Measurements from ENCODE around the gene PNPLA7.
"Not testable (repeated sequence)": the region's sequence is repeated elsewhere in the genome, so short reads cannot be mapped to it uniquely, and the experiment has no call there.

PNPLA7 gene

GRCh38 chr9:137476856-137477255 is 73.3 kb downstream of the PNPLA7 start:
- no peak for DNase-seq

- no peak for DNase-seq
Observed at GRCh38 chr9:137475666-137476065, 74.5 kb downstream of the PNPLA7 start.

- DNase-seq = no peak
Observed at GRCh38 chr9:137474271-137474670, 75.9 kb downstream of the PNPLA7 start.

GRCh38 chr9:137470785-137471184 is 79.4 kb downstream of the PNPLA7 start:
- DNase-seq = no peak

- DNase-seq = no peak
Observed at GRCh38 chr9:137467896-137468295, 82.3 kb downstream of the PNPLA7 start.

- no peak for DNase-seq
Observed at GRCh38 chr9:137467161-137467581, 83.0 kb downstream of the PNPLA7 start.

GRCh38 chr9:137466389-137467085 is 83.7 kb downstream of the PNPLA7 start:
- not testable (repeated sequence) for DNase-seq

GRCh38 chr9:137465720-137466388 is 84.3 kb downstream of the PNPLA7 start:
- DNase-seq = no peak

GRCh38 chr9:137465000-137465719 is 85.0 kb downstream of the PNPLA7 start:
- no peak for DNase-seq

- no peak for DNase-seq
Observed at GRCh38 chr9:137464291-137464999, 85.8 kb downstream of the PNPLA7 start.

- no peak for DNase-seq
Observed at GRCh38 chr9:137463931-137464290, 86.3 kb downstream of the PNPLA7 start.

GRCh38 chr9:137462986-137463930 is 86.9 kb downstream of the PNPLA7 start:
- no peak for DNase-seq

- no peak for DNase-seq
Observed at GRCh38 chr9:137462396-137462985, 87.7 kb downstream of the PNPLA7 start.

- no peak for DNase-seq
Observed at GRCh38 chr9:137461663-137462395, 88.4 kb downstream of the PNPLA7 start.

- no peak for DNase-seq
Observed at GRCh38 chr9:137461316-137461662, 88.9 kb downstream of the PNPLA7 start.

GRCh38 chr9:137460363-137461315 is 89.6 kb downstream of the PNPLA7 start:
- DNase-seq = no peak

- no peak for DNase-seq
Observed at GRCh38 chr9:137459601-137460362, 90.4 kb downstream of the PNPLA7 start.

- DNase-seq = peak; percentile 90
Observed at GRCh38 chr9:137459152-137459600, 91.0 kb downstream of the PNPLA7 start, which contains the start of gene NSMF. TSS of gene NSMF (minus strand) at chr9:137459334. CDS start at chr9:137459102, 232 bp downstream.
